GM19238 (cell line): ENCODE measurements around the gene TCF7L2.

Source experiments
- DNase-seq: peaks from one replicate; pipeline ENCODE4 v3.0.0; 2011; ENCODE audit warnings: low spot score; ENCODE audit not compliant: insufficient read length

TCF7L2 gene

GRCh38 chr10:113020838-113021237 is 70.8 kb downstream of the TCF7L2 start:
- no peak for DNase-seq

- no peak for DNase-seq
Measured at GRCh38 chr10:113021268-113022040, 71.4 kb downstream of the TCF7L2 start.

DNA sequence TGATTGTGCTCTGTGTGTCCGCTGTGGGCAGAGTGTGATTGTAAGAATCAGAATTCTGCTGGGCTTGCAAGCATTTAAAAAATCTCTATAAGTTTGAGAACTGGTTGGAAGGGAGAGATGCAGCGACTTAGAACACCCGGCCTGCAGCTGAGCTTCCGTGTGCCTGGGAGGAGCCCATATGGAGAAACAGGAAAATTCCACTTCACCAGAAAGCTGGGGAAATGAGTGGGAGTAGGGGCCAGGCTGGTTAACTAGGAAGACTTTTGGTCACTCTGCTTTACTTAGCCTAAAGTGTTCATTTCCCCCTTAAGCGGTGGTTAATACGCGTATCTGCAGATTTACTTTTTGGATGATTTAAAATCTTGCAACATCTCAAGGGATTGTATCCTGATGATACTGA is 72.2 kb downstream of the TCF7L2 start:
- DNase-seq = no peak

GRCh38 chr10:113023017-113023416 is 73.0 kb downstream of the TCF7L2 start:
- DNase-seq = no peak

GRCh38 chr10:113024930-113025329 is 74.9 kb downstream of the TCF7L2 start:
- no peak for DNase-seq

- DNase-seq = no peak
Measured at GRCh38 chr10:113025487-113025886, 75.4 kb downstream of the TCF7L2 start.

DNA sequence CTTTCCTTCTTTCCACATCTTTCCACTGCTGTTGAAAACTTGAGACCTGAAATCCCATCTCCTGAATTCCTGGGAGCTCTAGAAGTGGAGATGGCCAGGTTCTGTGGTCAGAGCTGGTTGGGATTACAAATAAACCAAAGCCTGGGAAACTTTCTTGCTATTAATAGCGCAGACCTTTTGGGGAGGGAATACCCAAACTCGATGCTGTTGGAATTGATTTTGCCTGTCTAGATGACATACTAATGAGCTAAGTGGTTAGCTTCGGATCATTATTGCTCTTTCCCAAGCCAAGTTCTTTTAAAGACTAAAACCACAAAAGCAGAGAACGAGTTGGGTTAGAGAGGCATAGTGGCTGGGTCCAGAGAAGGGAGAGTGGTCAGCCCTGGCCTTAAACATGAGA is 76.6 kb downstream of the TCF7L2 start:
- no peak for DNase-seq

DNA sequence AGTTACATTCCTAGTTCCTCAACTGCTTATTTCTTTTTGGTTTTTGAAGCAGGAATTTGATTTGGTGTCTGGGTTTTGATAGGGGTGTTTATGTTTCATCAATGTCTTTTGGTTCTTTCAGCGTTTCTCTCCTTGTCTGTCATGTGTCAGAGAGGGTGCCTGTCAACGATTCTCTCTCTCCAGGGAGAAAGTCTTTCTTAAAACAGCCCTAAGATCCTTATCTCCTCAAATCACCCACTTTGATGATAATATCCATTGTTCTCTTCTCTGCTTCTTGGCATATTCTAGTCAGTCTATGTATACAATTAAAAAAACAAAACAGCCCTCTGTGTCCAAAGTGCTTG is 77.2 kb downstream of the TCF7L2 start:
- no peak for DNase-seq

DNA sequence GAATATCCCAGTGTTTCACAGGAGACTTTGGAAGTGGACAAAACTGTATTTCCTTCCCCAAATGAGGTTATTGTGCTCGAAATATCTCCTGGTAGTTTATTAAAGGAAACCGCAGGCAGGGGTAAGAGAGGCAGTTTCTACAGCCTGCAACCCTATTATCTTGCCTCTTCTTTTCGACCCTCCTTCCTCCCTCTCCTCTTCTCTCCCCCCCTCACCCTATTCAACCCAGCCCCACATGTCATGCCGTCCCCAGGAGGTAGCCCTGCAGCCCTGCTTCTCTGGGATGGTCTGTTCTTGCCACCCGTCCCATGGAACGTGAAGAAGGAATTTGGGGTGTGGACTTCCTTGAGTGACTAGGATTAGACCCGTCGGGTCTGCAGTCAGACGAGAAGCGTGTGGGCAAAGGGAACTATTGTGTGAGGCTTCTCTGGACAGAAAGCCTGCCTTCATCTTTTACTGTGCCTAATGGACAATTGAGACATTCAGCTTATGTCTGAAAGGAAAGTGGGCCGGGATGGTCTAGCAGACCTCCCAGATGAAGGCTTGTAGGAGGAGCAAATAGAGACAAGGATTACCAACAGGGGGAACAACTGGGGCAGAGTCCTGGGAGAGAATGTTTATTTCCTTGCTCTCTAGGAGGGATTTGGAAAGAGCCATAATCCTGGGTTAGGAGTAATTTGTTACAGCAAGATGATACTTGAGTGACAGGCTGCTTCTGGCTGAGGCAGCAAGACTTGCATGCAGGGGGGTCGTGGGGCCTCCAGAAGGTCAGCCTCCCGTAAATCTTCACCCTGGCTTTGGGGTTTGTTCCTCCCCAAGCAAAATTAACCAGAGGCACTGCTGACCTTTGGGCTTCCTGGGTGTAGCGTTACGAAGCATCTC is 77.8 kb downstream of the TCF7L2 start:
- no peak for DNase-seq

GRCh38 chr10:113028456-113029440 is 78.7 kb downstream of the TCF7L2 start:
- no peak for DNase-seq

- no peak for DNase-seq
Measured at GRCh38 chr10:113030453-113030852, 80.4 kb downstream of the TCF7L2 start.

- DNase-seq = no peak
Measured at GRCh38 chr10:113031147-113031546, 81.1 kb downstream of the TCF7L2 start.

- DNase-seq = no peak
Measured at GRCh38 chr10:113033991-113034390, 83.9 kb downstream of the TCF7L2 start.

DNA sequence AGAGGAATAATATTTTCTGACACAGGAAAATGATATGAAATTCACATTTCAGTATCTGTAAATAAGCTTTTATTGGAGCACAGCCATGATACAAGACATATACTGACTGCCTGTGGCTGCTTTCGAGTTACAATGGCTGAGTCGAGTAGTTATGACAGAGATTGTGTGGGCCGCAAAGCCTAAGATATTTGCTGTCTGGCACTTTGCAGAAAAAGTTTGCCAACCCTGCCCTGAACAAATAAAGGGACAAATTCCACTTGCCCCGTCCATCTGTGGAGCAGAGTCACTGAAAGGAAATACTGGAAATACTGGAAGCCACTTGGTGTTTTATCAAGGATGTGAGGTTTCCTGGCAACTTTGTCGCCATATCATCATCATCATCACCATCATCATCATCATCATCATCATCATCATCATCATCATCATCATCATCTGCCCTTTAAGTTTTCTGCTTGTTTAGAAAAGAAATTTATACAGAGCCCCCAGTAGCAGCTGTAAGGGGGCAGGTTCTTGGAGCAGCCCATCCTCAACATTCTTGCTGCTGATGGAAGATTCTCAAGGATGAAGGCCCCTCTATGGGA is 85.8 kb downstream of the TCF7L2 start:
- no peak for DNase-seq

GRCh38 chr10:113036619-113037018 is 86.6 kb downstream of the TCF7L2 start:
- no peak for DNase-seq

DNA sequence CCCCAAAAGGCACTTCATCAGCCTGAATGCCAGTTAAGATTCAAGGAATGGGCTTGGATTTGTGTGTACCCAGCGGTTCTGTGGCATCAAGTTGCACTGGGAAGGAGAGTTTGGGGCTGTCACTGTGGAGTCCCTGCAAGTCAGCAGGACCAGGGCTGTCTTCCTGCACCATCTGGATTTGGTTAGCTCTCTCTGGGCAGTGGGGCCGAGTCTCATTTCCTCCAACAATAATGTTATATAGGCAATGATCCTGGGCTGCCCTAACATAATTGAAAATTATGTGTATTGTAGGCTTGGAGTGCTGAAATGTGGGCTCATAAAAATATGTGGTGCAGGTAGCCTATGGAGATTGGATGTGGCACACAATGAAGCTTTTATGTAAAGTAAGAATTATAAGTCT is 87.2 kb downstream of the TCF7L2 start:
- DNase-seq = no peak

GRCh38 chr10:113038183-113038582 is 88.1 kb downstream of the TCF7L2 start:
- no peak for DNase-seq

DNA sequence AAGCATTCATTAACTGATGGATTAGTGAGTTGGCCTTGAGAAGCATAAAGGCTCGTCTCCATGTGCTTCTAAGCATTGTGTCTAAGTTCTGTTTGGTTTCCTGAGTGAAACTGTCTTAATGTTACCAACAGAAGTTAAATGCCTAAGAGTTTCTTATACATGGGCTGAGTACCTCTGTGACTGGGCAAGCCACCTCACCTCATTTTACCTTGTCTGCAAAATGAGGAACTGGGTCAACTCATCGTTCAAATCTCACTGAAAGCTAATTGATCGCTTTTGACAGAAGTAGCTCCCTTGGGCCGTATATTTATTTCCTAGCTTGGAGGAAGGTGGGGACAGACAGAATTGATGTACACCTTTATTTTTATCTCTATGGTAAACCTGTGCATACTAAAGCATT is 88.9 kb downstream of the TCF7L2 start:
- no peak for DNase-seq

DNA sequence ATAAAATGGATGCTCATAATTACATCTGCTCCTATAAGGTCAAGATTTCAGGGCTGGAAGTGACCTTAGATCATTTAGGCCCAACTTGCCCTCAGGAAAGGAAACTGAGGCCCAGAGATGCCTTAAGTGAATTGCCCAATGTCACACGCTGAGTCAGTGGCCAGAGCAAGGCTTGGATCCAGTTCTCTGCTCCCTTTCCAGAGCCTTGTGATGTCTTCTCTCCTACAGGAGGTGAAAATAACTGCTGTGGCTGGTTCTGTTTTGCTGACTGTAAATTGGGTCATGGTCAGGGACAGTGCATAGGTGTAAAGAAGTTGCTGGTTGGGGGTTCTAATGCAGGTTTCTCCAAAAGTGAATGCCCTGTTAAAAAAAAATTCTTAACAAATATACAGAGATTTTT is 91.3 kb downstream of the TCF7L2 start:
- no peak for DNase-seq

DNA sequence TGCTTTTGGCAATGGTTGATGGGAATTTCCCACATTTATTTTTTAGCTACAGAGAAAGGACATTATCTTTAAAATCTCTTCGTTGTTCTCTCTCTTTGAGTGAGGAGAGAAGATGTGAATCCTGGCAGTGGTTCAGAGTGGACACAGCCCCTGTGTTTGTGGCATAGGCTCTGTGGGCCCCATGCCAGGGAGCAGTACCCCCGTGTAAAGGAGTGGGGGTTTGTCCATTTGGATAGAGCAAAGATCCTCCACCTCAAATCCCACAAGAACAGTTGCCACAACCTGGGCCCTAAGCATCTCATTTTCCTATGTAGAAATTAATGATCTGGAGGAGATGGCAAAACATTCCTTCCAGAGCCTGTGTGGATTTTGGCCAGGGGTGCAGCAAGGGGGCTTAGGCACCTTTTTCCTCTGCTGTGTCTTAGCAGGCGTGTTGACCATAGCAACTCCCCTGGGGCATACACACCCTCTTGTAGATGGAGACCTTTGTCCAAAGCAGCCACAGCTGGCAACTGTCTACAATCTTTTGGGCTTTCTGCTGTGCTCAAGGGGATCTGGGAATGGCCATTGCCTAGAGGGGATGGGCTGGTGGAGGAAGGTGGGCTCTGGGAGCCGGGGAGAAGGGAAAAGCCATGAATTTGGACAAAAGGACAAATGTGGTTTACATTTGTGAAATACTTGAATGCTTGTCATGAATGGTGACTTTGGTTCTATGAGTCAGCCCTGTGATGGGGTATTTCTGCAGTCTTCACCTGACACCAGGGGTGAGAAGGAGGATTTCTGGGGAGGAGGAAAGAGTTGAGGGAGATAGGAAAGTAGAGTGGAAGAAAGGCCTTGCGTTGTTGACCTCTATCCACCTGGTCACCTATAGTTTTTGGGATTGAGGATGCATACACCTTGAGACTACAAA is 92.0 kb downstream of the TCF7L2 start:
- no peak for DNase-seq
